HG02852 (cell line): ENCODE data around the gene SEL1L3.

ENCODE experiments used
- ATAC-seq: cut with Tn5 transposase; IDR thresholded peaks from one replicate; pipeline ENCODE4 v1.9.1; 2021; ENCODE audit warnings: mild to moderate bottlenecking, moderate library complexity; ENCODE audit not compliant: unreplicated experiment

SEL1L3 gene

DNA sequence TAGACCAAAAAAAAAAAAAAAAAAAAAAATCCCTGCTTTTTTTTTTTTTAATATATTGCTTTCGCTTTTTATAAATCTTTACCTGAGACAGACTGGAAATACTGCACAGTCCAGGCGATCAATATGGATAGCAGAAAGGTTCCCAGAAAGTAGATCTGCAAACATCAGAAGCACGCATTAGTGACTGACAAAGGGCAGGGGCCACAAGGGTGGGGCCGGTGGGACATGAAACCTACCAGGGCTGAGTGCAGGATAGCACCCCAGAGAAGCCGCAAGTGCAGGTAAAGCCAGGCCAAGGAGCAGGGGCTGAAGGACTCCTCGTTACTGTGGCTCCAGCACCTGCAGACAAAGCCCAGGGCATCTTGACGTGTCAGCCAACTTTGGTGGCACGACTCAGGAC is 105.3 kb downstream of the SEL1L3 start:
- no peak for ATAC-seq

DNA sequence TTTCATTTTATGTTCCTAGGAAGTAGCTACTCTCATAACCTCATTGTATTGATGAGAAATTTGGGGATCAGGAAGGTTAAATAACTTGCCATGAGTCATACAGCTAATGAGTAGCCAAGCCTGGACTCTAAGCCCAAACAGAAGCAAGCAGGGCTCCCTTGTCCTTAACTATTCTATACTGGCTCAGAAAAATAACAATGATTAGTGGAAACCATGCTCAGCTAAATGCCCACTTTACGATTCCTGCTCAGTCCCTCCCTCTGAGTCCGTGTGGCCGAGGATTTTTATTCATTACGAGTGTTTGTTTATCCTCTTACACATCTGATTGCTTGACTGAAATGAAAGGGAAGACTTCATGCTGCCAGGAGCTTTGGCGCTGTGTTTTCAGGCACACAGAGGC is 106.3 kb downstream of the SEL1L3 start:
- ATAC-seq, result no peak

DNA sequence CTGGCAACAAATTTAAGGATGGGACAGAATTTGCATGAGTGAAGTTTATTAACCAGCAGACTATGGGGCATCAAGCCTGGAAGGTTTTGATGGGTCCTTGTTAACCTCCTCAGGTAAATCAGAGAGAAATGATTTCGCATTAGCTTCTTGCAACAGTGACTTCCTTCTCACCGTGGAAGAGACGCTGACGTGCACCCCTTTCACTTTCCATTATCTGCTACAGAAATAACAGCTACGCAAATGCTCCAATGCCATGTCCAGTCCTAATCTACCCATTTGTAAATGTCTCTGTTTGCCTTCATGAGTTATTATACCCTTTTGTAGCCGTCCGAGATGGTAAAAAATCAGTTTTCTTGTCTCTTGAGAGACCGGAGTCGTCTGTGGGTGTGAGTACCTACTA is 106.9 kb downstream of the SEL1L3 start:
- no peak for ATAC-seq

DNA sequence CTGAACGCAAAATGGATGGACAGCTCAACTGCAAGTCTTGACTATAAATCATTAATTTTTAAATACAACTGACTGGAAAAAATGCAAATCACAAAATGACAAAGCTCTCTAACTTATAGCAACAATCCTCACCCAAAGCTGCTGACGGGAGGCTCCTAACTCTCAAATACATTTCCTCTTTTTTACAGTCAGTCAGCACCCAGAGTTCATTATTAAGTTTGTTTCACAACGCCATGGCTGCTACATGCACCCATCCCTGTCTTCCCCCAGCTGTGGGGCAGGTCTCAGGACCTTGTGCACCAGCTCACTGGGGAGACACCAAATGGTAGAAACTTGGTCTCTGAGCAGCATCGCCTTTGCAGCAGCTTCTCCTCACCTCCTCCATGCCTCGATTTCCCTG is 109.5 kb downstream of the SEL1L3 start:
- ATAC-seq, result no peak

DNA sequence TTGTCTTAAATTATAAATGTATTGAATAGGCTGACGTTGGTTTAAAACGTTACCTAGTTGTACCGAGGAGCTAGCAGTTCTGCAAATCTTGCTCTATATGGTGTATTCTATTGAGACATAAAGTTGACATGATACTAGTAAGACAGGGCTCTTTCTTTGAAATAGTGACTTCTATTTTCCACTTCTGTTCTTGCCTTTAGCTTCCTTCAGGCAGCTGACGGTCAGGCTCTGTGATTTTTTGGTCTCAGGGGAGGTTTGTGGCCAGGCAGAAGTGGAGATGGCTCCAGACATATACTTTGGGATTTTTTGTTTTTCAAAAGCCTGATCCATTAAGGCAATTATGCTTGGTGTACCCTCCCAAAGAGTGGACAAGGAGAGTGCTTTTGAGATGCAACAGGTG is 111.9 kb downstream of the SEL1L3 start:
- no peak for ATAC-seq

DNA sequence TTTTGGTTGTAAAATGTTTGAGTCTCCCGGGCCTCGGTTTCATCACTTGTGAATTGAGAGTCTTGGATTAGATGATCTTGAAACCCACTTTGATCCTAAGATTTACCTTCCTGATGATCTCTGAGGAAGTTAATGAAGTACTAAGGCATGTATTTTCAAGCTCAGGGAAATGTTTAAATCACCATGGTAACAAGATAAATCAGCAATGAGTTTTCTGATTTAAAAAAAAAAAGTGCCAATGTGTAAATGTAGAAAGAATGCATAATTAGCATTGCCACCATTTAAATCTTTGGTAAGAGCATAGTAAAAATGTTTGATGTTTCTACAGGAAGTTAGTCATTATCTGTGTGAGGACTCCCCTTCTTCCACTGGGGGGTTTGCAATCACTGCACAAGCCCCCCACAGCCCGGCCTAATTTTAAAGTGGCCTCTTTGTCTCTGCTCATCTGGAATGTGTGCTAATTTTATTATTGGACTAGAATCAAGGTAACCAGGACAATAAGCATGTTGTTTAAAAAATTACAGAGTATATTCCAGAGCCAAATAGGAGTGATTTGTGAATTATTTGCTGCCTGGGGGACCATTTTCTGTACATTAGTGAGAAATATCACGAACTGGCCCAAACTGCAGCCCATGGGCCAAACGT is 113.5 kb downstream of the SEL1L3 start:
- no peak for ATAC-seq

DNA sequence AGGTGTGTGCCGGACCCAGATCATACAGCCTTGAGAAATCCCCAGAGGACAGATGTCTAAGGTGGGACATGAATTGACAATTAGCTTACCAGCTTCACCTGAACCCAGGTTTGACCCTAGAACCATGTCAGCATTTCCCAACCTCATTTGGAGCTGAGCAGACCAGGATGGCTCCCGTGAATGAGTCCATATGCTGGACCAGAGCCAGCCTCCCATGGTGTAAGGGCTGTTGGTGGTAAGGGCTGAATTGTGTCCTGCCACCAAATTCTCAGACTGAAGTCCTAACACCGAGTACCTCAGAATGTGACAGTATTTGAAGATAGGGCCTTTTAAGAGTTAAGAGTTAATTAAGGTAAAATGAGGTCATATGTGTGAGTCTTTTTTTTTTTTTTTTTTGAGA is 118.8 kb downstream of the SEL1L3 start:
- ATAC-seq, result no peak

DNA sequence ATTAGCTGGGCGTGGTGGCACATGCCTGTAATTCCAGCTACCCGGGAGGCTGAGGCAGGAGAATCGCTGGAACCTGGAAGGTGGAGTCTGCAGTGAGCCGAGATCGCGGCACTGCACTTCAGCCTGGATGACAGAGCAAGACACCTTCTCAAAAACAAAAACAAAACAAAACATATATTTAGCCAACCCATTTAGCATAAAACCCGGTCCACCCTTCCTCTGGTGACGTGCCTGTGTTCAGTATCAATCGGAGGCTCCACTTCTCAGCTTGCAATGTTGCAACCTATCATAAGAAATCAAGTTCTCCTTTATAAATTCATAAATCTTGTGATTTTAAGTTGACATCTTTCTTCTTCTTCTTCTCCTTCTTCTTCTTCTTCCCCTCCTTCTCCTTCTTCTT is 133.2 kb downstream of the SEL1L3 start:
- ATAC-seq, result no peak

DNA sequence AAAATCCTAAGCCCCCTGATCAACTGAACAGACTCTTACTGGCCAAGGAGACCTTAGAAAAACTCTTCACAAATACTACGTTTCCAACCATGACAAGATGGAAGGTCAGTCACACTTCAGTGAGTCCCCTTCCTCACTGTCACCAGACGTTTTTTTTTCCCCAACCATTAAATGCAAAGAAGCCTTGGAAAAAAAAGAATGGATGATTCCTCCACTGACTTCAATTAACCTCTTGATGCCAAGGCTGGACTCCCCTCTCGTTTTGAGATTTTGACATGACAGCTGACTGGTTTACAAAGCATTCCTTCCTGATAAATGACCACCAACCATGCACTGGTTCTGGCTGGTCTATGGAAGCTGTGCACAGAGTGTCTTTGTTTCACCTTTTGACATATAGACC is 133.9 kb downstream of the SEL1L3 start:
- no peak for ATAC-seq

DNA sequence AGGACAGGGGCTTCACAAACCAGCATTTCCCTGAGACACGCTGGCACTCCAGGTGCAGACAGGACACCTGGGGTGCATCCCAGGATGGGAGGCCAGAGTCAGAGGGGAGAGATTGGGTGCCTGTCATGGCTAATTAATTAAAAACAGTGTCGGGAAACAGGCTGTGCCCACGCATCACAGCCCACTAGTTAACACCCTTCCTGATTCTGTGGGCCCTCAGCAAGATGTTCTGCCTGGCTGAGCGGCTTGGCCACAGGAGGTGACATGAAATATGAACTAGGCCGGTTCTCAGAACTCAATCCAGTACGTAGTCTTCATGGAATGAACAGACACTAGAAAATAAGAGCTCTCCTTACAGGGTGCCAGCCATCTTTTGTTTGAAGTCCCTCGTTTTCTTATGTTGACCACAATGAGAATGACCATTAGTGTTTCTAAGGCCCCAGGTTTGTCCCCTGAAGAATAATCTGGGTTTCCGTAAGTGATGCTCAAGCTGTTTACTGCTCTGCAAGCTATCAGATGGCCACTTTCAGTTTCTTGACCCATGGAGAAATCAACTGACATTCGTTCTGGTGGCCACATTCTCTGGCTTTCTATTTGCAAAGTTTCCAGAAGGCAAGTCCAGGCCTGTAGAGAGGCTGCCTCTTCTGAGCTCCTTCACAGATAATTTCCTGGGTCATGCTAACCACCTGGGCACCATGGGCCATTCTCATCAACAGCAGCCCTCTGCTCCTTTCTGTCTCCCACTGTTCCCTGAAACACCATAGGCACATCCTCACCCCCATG is 134.9 kb downstream of the SEL1L3 start:
- ATAC-seq, result no peak

DNA sequence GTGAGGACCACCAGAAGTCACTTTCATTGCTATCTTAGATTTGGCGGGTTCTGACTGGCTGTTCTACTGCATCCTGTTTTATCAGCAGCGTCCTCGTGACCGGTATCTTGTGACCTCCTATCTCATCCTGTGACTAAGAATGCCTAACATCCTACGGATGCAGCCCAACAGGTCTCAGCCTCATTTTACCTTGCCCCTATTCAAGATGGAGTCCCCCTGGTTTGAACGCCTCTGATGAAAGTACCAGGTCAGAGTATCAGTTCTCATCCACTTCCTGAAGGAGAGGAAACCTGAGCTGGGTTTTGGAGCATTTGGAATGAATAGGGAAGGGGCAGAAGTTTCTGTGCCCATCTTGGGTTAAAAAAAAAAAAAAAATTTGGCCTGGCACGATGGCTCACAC is 136.9 kb downstream of the SEL1L3 start:
- ATAC-seq, result no peak

DNA sequence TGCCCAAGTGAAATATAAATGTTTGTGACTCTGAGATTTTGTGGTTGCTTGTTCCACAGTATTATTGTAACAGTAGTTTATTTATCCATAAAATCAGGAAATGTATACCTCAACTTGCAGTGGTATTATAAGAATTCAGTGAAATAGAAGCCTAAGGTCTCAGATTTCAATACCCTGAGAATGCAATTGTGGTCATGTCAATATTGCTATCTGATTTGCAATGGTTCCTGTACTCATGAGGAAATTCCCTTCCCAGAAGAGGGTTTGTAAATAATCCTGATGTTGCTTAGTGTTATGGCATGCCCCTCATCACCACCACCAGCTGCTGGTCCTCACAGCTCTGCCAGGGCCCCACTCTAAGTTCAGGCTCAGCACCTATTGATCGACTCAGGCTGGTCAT is 139.4 kb downstream of the SEL1L3 start:
- no peak for ATAC-seq

DNA sequence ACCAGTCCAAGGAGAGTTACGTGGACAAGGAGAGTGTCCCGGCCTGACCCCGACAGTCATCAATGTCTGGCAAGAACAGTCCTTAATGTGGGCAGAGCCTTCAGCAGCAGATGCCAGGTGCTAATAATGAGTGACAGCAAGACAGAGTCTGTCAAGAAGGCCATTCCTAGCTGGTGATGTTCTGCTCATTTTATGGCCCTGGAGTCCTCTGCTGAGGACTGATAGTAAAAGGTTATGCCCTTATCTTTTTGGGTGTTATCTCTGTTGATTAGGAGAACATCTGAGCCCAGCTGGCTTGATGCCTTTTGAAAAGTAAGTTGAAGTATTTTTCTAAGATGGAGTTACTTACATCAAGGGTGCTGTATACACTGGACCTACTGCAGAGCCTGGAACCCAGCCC is 139.8 kb downstream of the SEL1L3 start:
- no peak for ATAC-seq

DNA sequence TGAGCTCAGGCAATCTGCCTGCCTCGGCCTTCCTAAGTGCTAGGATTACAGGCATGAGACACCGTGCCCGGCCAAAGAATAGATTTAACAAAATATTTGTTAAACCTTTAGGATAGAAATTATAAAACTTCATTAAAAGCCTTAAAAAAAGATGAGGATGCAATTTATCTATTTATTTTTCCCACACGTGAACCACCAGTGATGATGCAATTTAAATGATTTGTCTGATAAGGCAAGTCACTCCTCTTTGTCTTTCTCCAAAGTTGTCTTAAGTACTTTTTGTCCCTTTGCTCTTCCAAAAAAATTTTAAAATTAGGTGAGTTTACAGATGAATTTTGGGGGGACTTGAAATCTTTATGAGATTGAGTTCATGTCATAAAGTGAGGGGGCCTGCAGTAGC is 149.0 kb downstream of the SEL1L3 start:
- no peak for ATAC-seq

DNA sequence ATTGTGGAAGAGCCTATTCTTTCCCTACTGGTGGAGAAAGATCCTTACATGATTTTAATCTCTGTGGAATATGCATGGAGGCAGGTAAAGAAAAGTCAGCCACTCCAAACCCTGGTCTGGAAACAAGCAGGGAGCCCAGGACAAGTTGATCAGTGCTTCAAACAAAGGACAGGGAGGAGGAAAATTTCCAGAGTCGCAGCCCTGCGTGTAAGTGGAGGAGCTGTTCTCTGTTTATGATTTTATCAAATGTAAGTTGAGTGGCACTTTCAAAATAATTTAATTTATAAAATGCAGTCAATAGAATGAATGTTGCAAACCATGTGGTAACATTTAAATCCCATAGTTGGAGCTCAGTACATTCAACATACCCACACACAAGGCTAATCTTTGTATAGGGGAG is 150.2 kb downstream of the SEL1L3 start:
- ATAC-seq, result no peak

DNA sequence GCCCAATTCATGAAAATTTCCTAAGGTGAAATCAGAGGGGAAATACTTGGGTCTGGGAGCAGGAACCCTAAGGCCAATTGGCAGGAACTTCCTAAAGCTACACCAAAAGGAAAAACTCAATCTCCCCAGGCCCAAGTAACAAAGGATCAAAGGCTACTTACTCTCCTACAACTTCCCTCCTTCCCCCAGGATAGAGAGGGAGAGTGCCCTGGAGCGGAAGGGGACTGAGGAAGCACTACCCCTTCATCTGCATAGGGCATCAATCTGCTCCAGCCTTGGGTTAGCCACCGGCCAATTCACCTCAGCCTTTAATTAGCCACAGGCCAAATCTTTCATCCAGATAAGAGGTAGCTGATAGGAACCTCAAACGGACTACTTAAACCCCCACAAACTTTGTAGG is 152.2 kb downstream of the SEL1L3 start:
- no peak for ATAC-seq

DNA sequence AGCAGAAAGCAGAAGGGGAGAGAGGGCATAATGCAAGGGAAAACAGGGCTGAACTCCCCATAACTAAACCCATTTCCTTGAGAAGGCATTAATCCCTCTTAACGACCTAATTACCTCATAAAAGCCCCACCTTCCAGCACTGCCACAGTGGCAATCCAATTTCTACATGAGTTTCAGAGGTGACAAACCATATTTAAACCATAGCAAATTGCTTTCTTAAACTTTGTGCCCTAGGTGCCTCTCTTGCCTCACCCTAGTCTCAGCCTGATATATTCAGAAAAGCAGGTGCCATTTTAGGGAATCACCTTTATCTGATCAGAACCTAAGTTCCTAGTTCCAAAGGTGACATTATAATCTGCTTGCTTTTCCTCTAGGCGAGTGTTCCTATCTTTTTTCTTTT is 158.3 kb downstream of the SEL1L3 start:
- no peak for ATAC-seq

DNA sequence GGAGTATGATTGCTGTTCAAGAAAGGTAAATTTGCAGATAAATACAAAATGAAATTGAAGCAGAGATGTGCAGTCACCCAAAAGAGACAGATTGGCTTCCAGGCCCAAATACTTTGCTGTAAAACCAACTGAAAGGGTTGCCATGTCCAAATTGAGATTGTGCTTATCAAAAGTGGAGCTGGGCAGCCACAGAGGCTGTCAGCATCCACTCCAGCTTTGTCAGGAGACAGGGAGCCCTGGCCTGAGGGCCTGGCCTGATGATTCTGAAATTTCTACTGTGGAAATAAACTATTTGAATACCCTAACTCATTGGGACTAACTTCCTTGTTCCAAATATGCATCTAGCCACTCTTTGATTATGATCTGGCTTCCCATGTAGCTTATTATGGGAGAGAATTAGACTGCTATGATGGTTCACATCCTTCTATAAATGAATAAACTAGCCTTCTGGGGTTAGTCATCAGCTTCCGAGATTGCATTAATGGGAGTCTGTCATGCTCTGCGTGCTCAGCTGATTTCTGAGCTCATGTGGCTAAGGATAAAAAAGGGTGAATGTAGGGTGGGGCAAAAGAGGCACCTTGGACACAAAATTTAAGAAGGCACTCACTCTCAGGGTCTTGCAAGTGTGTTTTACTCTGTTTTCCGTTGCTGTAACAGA is 158.9 kb downstream of the SEL1L3 start:
- ATAC-seq, result no peak

DNA sequence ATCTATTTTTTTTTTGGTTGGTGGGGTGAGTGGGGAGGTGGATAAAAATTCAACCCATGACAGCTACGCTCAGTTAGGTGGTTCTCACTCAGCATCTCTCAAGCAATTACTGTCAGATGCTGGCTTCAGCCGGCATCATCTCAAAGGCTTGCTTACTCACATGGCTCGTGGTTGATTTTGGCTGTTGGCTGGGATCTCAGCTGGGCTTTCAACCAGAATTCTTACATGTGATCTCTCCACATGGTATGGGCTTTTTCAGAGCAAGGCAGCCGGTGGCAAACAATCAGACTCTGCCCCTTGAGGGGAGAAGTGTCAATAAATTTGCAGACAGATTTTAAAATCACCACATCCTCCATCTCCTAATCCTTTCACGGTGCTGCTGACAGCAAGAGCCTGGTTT is 159.9 kb downstream of the SEL1L3 start:
- ATAC-seq, result no peak

DNA sequence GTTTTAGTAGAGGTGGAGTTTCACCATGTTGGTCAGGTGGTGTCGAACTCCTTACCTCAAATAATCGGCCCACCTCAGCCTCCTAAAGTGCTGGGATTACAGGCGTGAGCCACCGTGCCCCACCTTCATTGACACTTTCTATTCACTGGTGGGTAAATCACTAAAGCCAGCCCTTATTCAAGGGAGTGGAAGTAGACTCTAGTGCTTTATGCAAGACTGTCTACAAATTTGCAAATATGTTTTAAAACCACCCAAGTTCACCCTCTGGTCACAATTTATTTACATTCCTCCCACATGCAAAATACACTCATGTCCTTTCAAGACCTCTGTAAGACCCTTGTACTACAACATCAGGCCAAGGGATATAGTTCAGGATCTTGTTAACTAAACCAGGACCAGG is 162.1 kb downstream of the SEL1L3 start:
- no peak for ATAC-seq

DNA sequence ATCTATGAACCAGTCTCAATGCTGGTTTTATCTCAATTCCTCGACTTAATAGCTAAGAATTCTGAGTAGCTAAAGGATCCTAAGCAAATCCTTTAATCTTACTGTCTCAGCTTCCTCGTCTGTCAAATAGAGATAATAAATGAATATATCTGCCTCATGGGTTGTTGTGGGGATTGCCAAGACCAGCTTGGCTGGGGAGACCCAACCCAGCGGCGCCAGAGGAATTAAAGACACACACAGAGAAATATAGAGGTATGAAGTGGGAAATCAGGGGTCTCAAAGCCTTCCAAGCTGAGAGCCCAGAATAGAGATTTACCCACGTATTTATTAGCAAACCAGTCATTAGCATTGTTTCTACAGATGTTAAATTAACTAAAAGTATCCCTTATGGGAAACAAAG is 165.3 kb downstream of the SEL1L3 start:
- no peak for ATAC-seq
